K562 (cell line): ENCODE results near the gene REC8. TPM values are rescaled to one million over a fixed set of nuclear protein-coding genes. Genes with fewer than 3 reads are reported as not detected.

ENCODE experiments used
- ATAC-seq: fragments of 200-7000 bp; cut with Tn5 transposase; 3 replicates; pipeline ENCODE4 v1.9.1; 2020; ENCODE audit warnings: moderate library complexity
- BruUV-seq: library from RNA; stranded (reverse); fragments of 400-500 nt; replicated peaks from 2 replicates; lab custom pipeline; 2021; lab: Mats Ljungman, UMichigan
- CTCF ChIA-PET: fragments of 300-600 bp; formaldehyde crosslinking; extraction: SDS; loops from one replicate; lab custom pipeline; 2021; ENCODE audit warnings: low intra/inter-chr PET ratio; lab: Yijun Ruan, JAX
- POLR2A ChIA-PET: fragments of 300-600, 350-650 bp; sonication (Branson Sonifier 250); formaldehyde crosslinking; extraction: SDS; loops from one replicate; lab custom pipeline; 2021; ENCODE audit warnings: antibody characterized with exemption, inconsistent platforms; lab: Yijun Ruan, JAX
- DNase-seq, 4 experiments: peaks; one replicate each; pipeline versions ENCODE4 v3.0.0 to v3.0.0-alpha.2; 2011 to 2018; ENCODE audit warnings: low spot score in 3 of 4, mixed read lengths in 3 of 4; ENCODE audit errors: extremely low read depth in 1 of 4
- FAIRE-seq: peaks from 2 replicates; lab custom pipeline; 2011; peaks lifted over from hg19 to GRCh38; lab: Jason Lieb, UNC
- H2AFZ ChIP-seq: 2 replicates; pipeline ENCODE4 v1.6.0; 2011; ENCODE audit warnings: low read depth, low read length, control low read depth, inconsistent platforms
- H3K27ac ChIP-seq: fragments of 200-600 bp; 3 replicates; pipeline ENCODE4 v1.8.0; 2011; ENCODE audit warnings: low read depth, mild to moderate bottlenecking, control low read depth, inconsistent platforms, low read length, moderate library complexity, mixed read lengths; ENCODE audit errors: extremely low read depth
- H3K27me3 ChIP-seq, 2 experiments: fragments of 300-600 bp in 1 of 2; 2 replicates in 1 of 2; 3 replicates in 1 of 2; pipeline versions ENCODE4 v1.6.0 to v1.8.0; 2011; ENCODE audit warnings: inconsistent platforms in 2 of 2, low read length in 2 of 2, mild to moderate bottlenecking in 1 of 2, mixed read lengths in 1 of 2, moderate library complexity in 1 of 2; ENCODE audit not compliant: control insufficient read depth in 2 of 2, insufficient read depth in 2 of 2
- H3K36me3 ChIP-seq: fragments of 300-600 bp; 3 replicates; pipeline ENCODE4 v1.8.0; 2011; ENCODE audit warnings: mild to moderate bottlenecking, low read length, inconsistent platforms; ENCODE audit not compliant: control insufficient read depth, insufficient read depth
- H3K4me1 ChIP-seq, 2 experiments: fragments of 200-600 bp in 1 of 2; replicated peaks in 1 of 2; 2 replicates in 1 of 2; 3 replicates in 1 of 2; pipeline versions ENCODE4 v1.5.1 to v1.8.0; 2011; ENCODE audit warnings: inconsistent platforms in 2 of 2, low read length in 2 of 2, mild to moderate bottlenecking in 1 of 2, mixed read lengths in 1 of 2, moderate library complexity in 1 of 2; ENCODE audit not compliant: control insufficient read depth in 2 of 2, insufficient read depth in 2 of 2
- H3K4me2 ChIP-seq: 2 replicates; pipeline ENCODE4 v1.6.1; 2011; ENCODE audit warnings: low read length, control low read depth, inconsistent platforms, mixed read lengths; ENCODE audit not compliant: insufficient read depth
- H3K4me3 ChIP-seq: fragments of 200-600 bp; sonication (generic), shearing (Covaris generic); 2 replicates; pipeline ENCODE4 v1.5.1; 2016; ENCODE audit warnings: control low read depth, inconsistent platforms
- H3K79me2 ChIP-seq: fragments of 200-600 bp; 3 replicates; pipeline ENCODE4 v1.8.0; 2011; ENCODE audit warnings: low read length, inconsistent platforms; ENCODE audit not compliant: control insufficient read depth, insufficient read depth
- H3K9ac ChIP-seq, 2 experiments: 2 replicates each; pipeline versions ENCODE4 v1.6.0 to v1.6.1; 2011; ENCODE audit warnings: low read depth in 2 of 2, low read length in 2 of 2, control low read depth in 1 of 2, inconsistent platforms in 1 of 2, mild to moderate bottlenecking in 1 of 2, mixed read lengths in 1 of 2; ENCODE audit not compliant: insufficient read depth in 1 of 2
- H3K9me1 ChIP-seq: one replicate; pipeline ENCODE4 v1.6.0; 2011; ENCODE audit warnings: inconsistent platforms, mild to moderate bottlenecking, low read length, moderate library complexity; ENCODE audit not compliant: control insufficient read depth, insufficient read depth
- H3K9me3 ChIP-seq: replicated peaks from 2 replicates; pipeline ENCODE4 v1.5.1; 2011; ENCODE audit warnings: low read depth, low read length, inconsistent platforms; ENCODE audit not compliant: control insufficient read depth, insufficient read depth
- H4K20me1 ChIP-seq: replicated peaks from 2 replicates; pipeline ENCODE4 v1.6.1; 2011; ENCODE audit warnings: low read length, inconsistent platforms, mixed read lengths; ENCODE audit not compliant: control insufficient read depth, insufficient read depth
- CREM ChIP-seq: IDR thresholded peaks from 2 replicates; pipeline ENCODE4 v1.6.1; 2014; ENCODE audit warnings: antibody characterized with exemption, low read depth
- CXXC5 ChIP-seq: fragments of 250-450 bp; sonication (Bioruptor Pico); IDR thresholded peaks from 2 replicates; pipeline ENCODE4 v1.8.0; 2022; ENCODE audit warnings: inconsistent platforms, mild to moderate bottlenecking, moderate library complexity
- DIDO1 ChIP-seq: fragments of 450-650 bp; IDR thresholded peaks from 2 replicates; pipeline ENCODE4 v1.6.1; 2016; ENCODE audit warnings: low read depth, missing biosample characterization, missing genetic modification characterization
- DMBX1 ChIP-seq: fragments of 250-450 bp; sonication (Bioruptor Pico); IDR thresholded peaks from 2 replicates; pipeline ENCODE4 v1.8.0; 2022; ENCODE audit warnings: inconsistent platforms, mild to moderate bottlenecking, moderate library complexity, borderline replicate concordance
- E2F3 ChIP-seq: fragments of 250-450 bp; sonication (Bioruptor Pico); IDR thresholded peaks from 2 replicates; pipeline ENCODE4 v1.4.0; 2020; ENCODE audit warnings: mild to moderate bottlenecking
- ELF2 ChIP-seq: fragments of 250-450 bp; sonication (Bioruptor Pico); IDR thresholded peaks from 2 replicates; pipeline ENCODE4 v1.5.0; 2021; ENCODE audit warnings: mild to moderate bottlenecking
- KAT7 ChIP-seq: sonication (generic); formaldehyde crosslinking; IDR thresholded peaks from 2 replicates; pipeline ENCODE4 v1.8.0; 2022; ENCODE audit warnings: missing genetic modification reagents, mild to moderate bottlenecking, borderline replicate concordance
- MAX ChIP-seq: sonication (generic); formaldehyde crosslinking; IDR thresholded peaks from 2 replicates; pipeline ENCODE4 v1.9.0; 2022; ENCODE audit warnings: mild to moderate bottlenecking, missing genetic modification reagents
- MAZ ChIP-seq, 2 experiments: fragments of 450-650 bp in 1 of 2; sonication (generic) in 1 of 2; formaldehyde crosslinking; IDR thresholded peaks in 1 of 2; conservative IDR thresholded peaks in 1 of 2; 2 replicates each; pipeline versions ENCODE4 v1.4.0 to v1.5.0; 2020; ENCODE audit warnings: mild to moderate bottlenecking in 1 of 2, missing genetic modification reagents in 1 of 2
- MLLT1 ChIP-seq, 2 experiments: fragments of 450-650 bp; IDR thresholded peaks; 2 replicates each; pipeline ENCODE4 v1.6.1; 2016
- PKNOX1 ChIP-seq: fragments of 450-650 bp; IDR thresholded peaks from 2 replicates; pipeline ENCODE4 v1.6.1; 2016
- PML ChIP-seq: IDR thresholded peaks from 2 replicates; pipeline ENCODE4 v1.6.1; 2012; ENCODE audit warnings: low read length, inconsistent platforms
- PTBP1 ChIP-seq: fragments of 200-400 bp; formaldehyde crosslinking; IDR thresholded peaks from 2 replicates; pipeline ENCODE4 v1.6.1; 2017; ENCODE audit warnings: low read depth, low read length
- PTRF ChIP-seq: fragments of 450-650 bp; IDR thresholded peaks from 2 replicates; pipeline ENCODE4 v1.6.1; 2016; ENCODE audit warnings: mild to moderate bottlenecking, missing genetic modification characterization, missing compliant biosample characterization
- RBFOX2 ChIP-seq: fragments of 200-400 bp; formaldehyde crosslinking; IDR thresholded peaks from 2 replicates; pipeline ENCODE4 v1.6.1; 2017; ENCODE audit warnings: low read depth, mild to moderate bottlenecking, low read length, moderate library complexity
- RBM22 ChIP-seq: fragments of 200-400 bp; formaldehyde crosslinking; IDR thresholded peaks from 2 replicates; pipeline ENCODE4 v1.6.1; 2018; ENCODE audit warnings: low read length, low read depth; ENCODE audit not compliant: poor library complexity, severe bottlenecking
- RNF2 ChIP-seq: sonication (generic); IDR thresholded peaks from 2 replicates; pipeline ENCODE4 v1.6.1; 2016
- SIRT6 ChIP-seq: IDR thresholded peaks from one replicate; pipeline ENCODE4 v1.6.1; 2012; ENCODE audit warnings: low read depth, mild to moderate bottlenecking, control low read depth, inconsistent platforms, low read length, moderate library complexity
- THRAP3 ChIP-seq: fragments of 450-650 bp; IDR thresholded peaks from 2 replicates; pipeline ENCODE4 v1.6.1; 2016; ENCODE audit warnings: mild to moderate bottlenecking, inconsistent platforms, borderline replicate concordance
- TSC22D4 ChIP-seq: fragments of 450-650 bp; IDR thresholded peaks from 2 replicates; pipeline ENCODE4 v1.6.1; 2016; ENCODE audit warnings: missing genetic modification characterization, missing biosample characterization, control low read depth
- ZNF124 ChIP-seq: sonication (generic); formaldehyde crosslinking; IDR thresholded peaks from 2 replicates; pipeline ENCODE4 v1.8.1; 2022; ENCODE audit warnings: missing genetic modification reagents
- ZNF212 ChIP-seq: fragments of 450-650 bp; formaldehyde crosslinking; IDR thresholded peaks from 2 replicates; pipeline ENCODE4 v1.4.0; 2020; ENCODE audit warnings: mild to moderate bottlenecking
- WGBS: fragments of 100-300 bp; shearing (Covaris generic); methylation state at CpG from one replicate; pipeline ENCODE4 v1.1.6; 2016; ENCODE audit warnings: low coverage, mixed read lengths; ENCODE audit not compliant: insufficient coverage; ENCODE audit errors: missing lambda C conversion rate; 5-methylcytosine and 5-hydroxymethylcytosine counted together
- in situ Hi-C: fragments of 300-500 bp; cut with MboI; formaldehyde crosslinking; loops from 4 replicates; pipeline ENCODE4 v1.15.0; 2018; ENCODE audit warnings: inconsistent platforms, mixed read lengths
- intact Hi-C: fragments of 100-400 bp; cut with micrococcal nuclease; formaldehyde crosslinking; loops from 2 replicates; pipeline ENCODE4 v1.14.2; 2022
- polyA plus RNA-seq, 8 experiments: library from polyadenylated mRNA; depleted of rRNA in 4 of 8; stranded (reverse) in 5 of 8; unstranded in 3 of 8; fragments of >200 nt; fragmentation: Nextera tagmentation in 2 of 8; fragmentation: Illumina TruSeq in 1 of 8; extraction: Ambion mirVana in 2 of 8; extraction: Trizol in 1 of 8; gene quantifications; 2 replicates each; pipeline versions ENCODE4 v1.2.1 to v1.2.3, GENCODE V29; 2011 to 2014; ENCODE audit warnings: inconsistent platforms in 1 of 8, missing spikeins in 1 of 8
- total RNA-seq, 7 experiments: library from RNA; depleted of rRNA in 6 of 7; stranded (reverse); fragments of >200 nt in 6 of 7; fragmentation: Illumina TruSeq in 2 of 7; extraction: Trizol in 2 of 7; gene quantifications; 2 replicates each; pipeline versions ENCODE4 v1.2.1 to v1.2.3, GENCODE V29; 2011 to 2021; ENCODE audit warnings: low replicate concordance in 1 of 7

The REC8 gene
- total and polyA plus RNA-seq, 9 of the 15 experiments (the other 6 are each of a cell fraction or from before 2014, with no cell fraction given): 0.11 to 2.5 (median 0.85) TPM

- in situ Hi-C loops: no loop called here
- ChIA-PET CTCF (no interaction called here), POLR2A (interaction anchor here (0.6 to 2.2 kb wide), 12 partner anchors 9 to 377 kb away, joined by 3 to 6 read pairs (median 4); partner anchors contain the start of genes DCAF11, IRF9, NRL and TINF2)
- peak within 1 kb of the TSS; percentile 81 to 97 for H3K9ac ChIP-seq
- no peaks in the 10 kb centered on the region for H4K20me1 ChIP-seq
- H3K36me3 ChIP-seq: peaks cover 55% of the 10 kb centered on the region; the same call in 2 of the 3 replicates
- no peaks in the 10 kb centered on the region for H3K9me3 ChIP-seq
- FAIRE-seq (peak; percentile 81), DNase-seq (peak; percentile 85 to 95 (median 91)), ATAC-seq (peak; percentile 88)
- peak within 1 kb of the TSS; percentile 72 for H3K27ac ChIP-seq
- 0% methylated on average over 6 of the region's 25 CpGs for WGBS
- H3K4me3 ChIP-seq: peak within 1 kb of the TSS; percentile 98
- peaks cover 33 to 46% of the 10 kb centered on the region in 2 experiments; a peak in 4 of 5 replicates for H3K4me1 ChIP-seq
- no TSS peak for BruUV-seq
- intact Hi-C loops: loop anchor here (2.0 to 10.0 kb wide), 2 partner anchors 32 to 52 kb away; partner anchors contain the start of genes DCAF11, NRL and PCK2
- peaks cover 5% of the 10 kb centered on the region for H3K9me1 ChIP-seq
- H3K27me3 ChIP-seq: no peaks in the 10 kb centered on the region
- peak within 1 kb of the TSS; percentile 98 for H3K4me2 ChIP-seq
- peak within 1 kb of the TSS; percentile 84 for H2AFZ ChIP-seq
- H3K79me2 ChIP-seq: peaks cover 39% of the 10 kb centered on the region
- TF ChIP-seq MAX (CRISPR knock-in tag) (peak; percentile 35; the same call in 1 of the 2 replicates), PTRF (tag) (no peak), PTBP1 (no peak), PKNOX1 (peak; percentile 31), SIRT6 (no peak), RBM22 (no peak), ZNF212 (no peak), RBFOX2 (0 out of 2 replicates have a peak, but pooled peaks have one; percentile 8), THRAP3 (no peak), DMBX1 (CRISPR knock-in tag) (no peak), RNF2 (no peak), CXXC5 (0 out of 2 replicates have a peak, but pooled peaks have one; percentile 7), TSC22D4 (tag) (no peak), CREM (peak; percentile 3; the same call in 1 of the 2 replicates), ZNF124 (CRISPR knock-in tag) (no peak), MAZ (CRISPR knock-in tag; conservative IDR thresholded peaks at IDR 0.05 in 1 of 2, IDR thresholded peaks at IDR 0.05 in 1 of 2) (peak; percentile 52 to 84; a peak in 2 of 4 replicates), KAT7 (no peak), ELF2 (CRISPR knock-in tag) (no peak), DIDO1 (tag) (no peak), E2F3 (no peak), MLLT1 (IDR thresholded peaks at IDR 0.05) (0 out of 4 replicates have a peak, but pooled peaks of 1 of the 2 experiments have one; percentile 30), PML (no peak)
Observed at GRCh38 chr14:24146453-24146977, 25.4 kb upstream of the REC8 start, which contains the start of gene PSME2. Gene PSME2, minus strand, starts transcription at chr14:24146610. Its CDS starts 29 bp downstream, at chr14:24146581.
